DND-41 (cell line): ENCODE measurements around the gene KAZN.

Experiments used
- EZH2 ChIP-seq: IDR thresholded peaks from 3 replicates; pipeline ENCODE4 v1.6.1; 2012; ENCODE audit warnings: borderline replicate concordance, low read depth, mild to moderate bottlenecking, moderate library complexity, low read length, inconsistent platforms; ENCODE audit not compliant: severe bottlenecking
- TF ChIP-seq, protein P1 (sequence below): IDR thresholded peaks from 2 replicates; pipeline ENCODE4 v1.5.1; 2012; ENCODE audit warnings: borderline replicate concordance, low read length, moderate library complexity, mild to moderate bottlenecking; ENCODE audit not compliant: poor library complexity, severe bottlenecking; ENCODE audit errors: extremely low read depth

DNA sequence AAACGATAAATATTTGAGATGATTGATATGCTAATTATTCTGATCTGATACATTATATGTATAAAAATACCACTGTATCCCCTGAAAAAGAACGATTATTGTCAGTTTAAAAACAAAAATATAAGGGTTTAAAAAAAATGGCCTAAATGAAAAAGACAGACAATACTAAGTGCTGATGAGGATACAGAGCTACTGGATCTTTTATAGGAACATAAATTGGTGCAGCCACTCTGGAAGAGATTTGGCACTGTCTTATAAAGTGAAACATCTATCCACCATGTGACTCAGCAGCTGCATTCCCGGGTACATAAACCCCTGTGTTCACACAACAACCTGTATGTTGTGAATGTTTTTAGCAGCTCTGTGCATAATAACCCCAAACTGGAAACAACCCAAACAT, 44.2 kb downstream of the KAZN start:
- TF ChIP-seq EZH2, result no peak
- TF ChIP-seq, protein P1, sequence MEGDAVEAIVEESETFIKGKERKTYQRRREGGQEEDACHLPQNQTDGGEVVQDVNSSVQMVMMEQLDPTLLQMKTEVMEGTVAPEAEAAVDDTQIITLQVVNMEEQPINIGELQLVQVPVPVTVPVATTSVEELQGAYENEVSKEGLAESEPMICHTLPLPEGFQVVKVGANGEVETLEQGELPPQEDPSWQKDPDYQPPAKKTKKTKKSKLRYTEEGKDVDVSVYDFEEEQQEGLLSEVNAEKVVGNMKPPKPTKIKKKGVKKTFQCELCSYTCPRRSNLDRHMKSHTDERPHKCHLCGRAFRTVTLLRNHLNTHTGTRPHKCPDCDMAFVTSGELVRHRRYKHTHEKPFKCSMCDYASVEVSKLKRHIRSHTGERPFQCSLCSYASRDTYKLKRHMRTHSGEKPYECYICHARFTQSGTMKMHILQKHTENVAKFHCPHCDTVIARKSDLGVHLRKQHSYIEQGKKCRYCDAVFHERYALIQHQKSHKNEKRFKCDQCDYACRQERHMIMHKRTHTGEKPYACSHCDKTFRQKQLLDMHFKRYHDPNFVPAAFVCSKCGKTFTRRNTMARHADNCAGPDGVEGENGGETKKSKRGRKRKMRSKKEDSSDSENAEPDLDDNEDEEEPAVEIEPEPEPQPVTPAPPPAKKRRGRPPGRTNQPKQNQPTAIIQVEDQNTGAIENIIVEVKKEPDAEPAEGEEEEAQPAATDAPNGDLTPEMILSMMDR, result no peak
